ENCODE results near the gene RAD1. TPM values are rescaled to one million over a fixed set of nuclear protein-coding genes. Genes with fewer than 3 reads are reported as not detected.

Gene RAD1
- total and polyA plus RNA-seq, 2 of the 8 experiments (the other 6 are each of a cell fraction or from before 2014, with no cell fraction given), result 15.1 to 37.3 TPM

DNA sequence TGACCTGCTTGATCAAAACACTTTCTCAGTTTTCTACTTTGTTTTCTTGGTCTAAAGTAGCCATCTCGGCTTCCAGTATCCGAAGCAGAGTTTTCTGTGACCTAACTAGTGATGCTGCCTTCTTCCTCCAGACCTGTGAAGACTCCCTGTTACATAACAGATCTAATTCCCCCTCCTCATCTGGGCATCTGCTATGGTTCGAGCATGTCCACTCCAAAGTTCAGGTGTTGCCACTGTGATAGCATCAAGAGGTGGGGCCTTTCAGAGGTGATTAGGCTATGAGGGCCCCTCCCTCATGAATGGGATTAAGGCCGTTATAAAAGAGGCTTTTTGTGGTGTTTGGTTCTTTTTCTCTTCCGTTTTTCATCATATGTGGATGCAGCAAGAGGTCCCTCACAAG lies 56.1 kb downstream of the RAD1 start:
- Histone ChIP-seq H3K56ac (replicated peaks; ENCODE audit: insufficient read length, low read depth, low read length) (no peak overlapping the region), H3K4me2 (ENCODE audit: insufficient read depth in 1 of 2, low read depth in 2 of 2, low read length in 2 of 2) (no peak overlapping the region), H3K14ac (ENCODE audit: insufficient read length) (no peak overlapping the region), H2BK15ac (ENCODE audit: low read length) (no peak overlapping the region), H4K91ac (replicated peaks; ENCODE audit: insufficient read length, low read length) (no peak overlapping the region), H2AFZ (ENCODE audit: low read length) (no peak overlapping the region), H4K8ac (ENCODE audit: extremely low read depth, insufficient read depth, low read length) (no peak overlapping the region), H3K23me2 (ENCODE audit: low read depth, low read length) (no peaks in the 10 kb centered on the region; the same call in 1 of the 2 replicates), H3K23ac (ENCODE audit: insufficient read length) (no peak overlapping the region), H3K79me1 (ENCODE audit: low read depth, low read length) (no peaks in the 10 kb centered on the region), H2BK5ac (ENCODE audit: low read depth, low read length) (no peak overlapping the region), H4K5ac (ENCODE audit: insufficient read length, low read depth, low read length) (no peak overlapping the region), H3K27me3 (replicated peaks in 1 of 4; ENCODE audit: control insufficient read depth in 3 of 4, extremely low read depth in 1 of 4, insufficient read depth in 3 of 4, low read length in 3 of 4) (no peaks in the 10 kb centered on the region), H3K27ac (ENCODE audit: low read depth, low read length) (no peak overlapping the region), H4K20me1 (replicated peaks in 1 of 2; ENCODE audit: control insufficient read depth in 1 of 2, insufficient read depth in 2 of 2, low read length in 2 of 2) (no peaks in the 10 kb centered on the region), H2BK120ac (replicated peaks; ENCODE audit: low read depth, low read length) (no peak overlapping the region), H3K9ac (replicated peaks in 1 of 4; ENCODE audit: extremely low read depth in 1 of 4, low read depth in 3 of 4, low read length in 3 of 4) (no peak overlapping the region), H3K4me1 (replicated peaks in 1 of 4; ENCODE audit: control insufficient read depth in 3 of 4, insufficient read depth in 4 of 4, low read length in 3 of 4) (peaks cover 5 to 11% (median 7%) of the 10 kb centered on the region in 4 experiments), H2BK20ac (ENCODE audit: low read length) (no peak overlapping the region), H3K4ac (replicated peaks; ENCODE audit: insufficient read length, low read depth, low read length) (no peak overlapping the region), H3K4me3 (ENCODE audit: extremely low read depth in 1 of 4, insufficient read depth in 2 of 4, low read depth in 3 of 4, low read length in 4 of 4) (no peak overlapping the region), H2BK12ac (ENCODE audit: low read depth, low read length) (no peak overlapping the region), H3K36me3 (ENCODE audit: control insufficient read depth in 2 of 4, insufficient read depth in 4 of 4, low read length in 3 of 4) (no peaks in the 10 kb centered on the region), H2AK5ac (ENCODE audit: low read depth, low read length) (no peak overlapping the region), H3K18ac (ENCODE audit: extremely low read depth, low read length) (no peak overlapping the region), H3K79me2 (ENCODE audit: control insufficient read depth in 1 of 2, insufficient read depth in 2 of 2, low read length in 2 of 2) (no peaks in the 10 kb centered on the region), H3K9me3 (ENCODE audit: insufficient read depth in 2 of 2, low read depth in 1 of 2, low read length in 1 of 2) (no peaks in the 10 kb centered on the region)
- 76% methylated on average over 5 of the region's 5 CpGs; no CpG with 5 or more reads in 1 of the 2 experiments for WGBS, 2 experiments (ENCODE audit: extremely low coverage in 1 of 2, insufficient coverage in 1 of 2, insufficient read length in 1 of 2, insufficient replicate concordance in 2 of 2, low coverage in 1 of 2, low lambda C conversion rate in 2 of 2, missing lambda C conversion rate in 1 of 2)
- CTCF ChIA-PET (ENCODE audit: partially characterized antibody), result interaction anchor here (1.0 to 1.4 kb wide), 2 partner anchors 8 to 9 kb away, joined by 3 read pairs; no protein-coding TSS in a partner anchor
- POLR2A ChIA-PET (ENCODE audit: partially characterized antibody), result no interaction called here
- FAIRE-seq, result no peak
- no peak for DNase-seq (ENCODE audit: low read depth in 1 of 2, low spot score in 2 of 2)
- TF ChIP-seq, protein P1, sequence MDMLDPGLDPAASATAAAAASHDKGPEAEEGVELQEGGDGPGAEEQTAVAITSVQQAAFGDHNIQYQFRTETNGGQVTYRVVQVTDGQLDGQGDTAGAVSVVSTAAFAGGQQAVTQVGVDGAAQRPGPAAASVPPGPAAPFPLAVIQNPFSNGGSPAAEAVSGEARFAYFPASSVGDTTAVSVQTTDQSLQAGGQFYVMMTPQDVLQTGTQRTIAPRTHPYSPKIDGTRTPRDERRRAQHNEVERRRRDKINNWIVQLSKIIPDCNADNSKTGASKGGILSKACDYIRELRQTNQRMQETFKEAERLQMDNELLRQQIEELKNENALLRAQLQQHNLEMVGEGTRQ (IDR thresholded peaks at IDR 0.05; ENCODE audit: low read length), result no peak
- TF ChIP-seq CBX8 (IDR thresholded peaks at IDR 0.05; ENCODE audit: borderline replicate concordance, low read depth, low read length) (no peak), TAF1 (IDR thresholded peaks at IDR 0.05; ENCODE audit: low read depth, low read length) (no peak), GTF2F1 (IDR thresholded peaks at IDR 0.05; ENCODE audit: borderline replicate concordance, low read depth, low read length) (no peak), NRF1 (IDR thresholded peaks at IDR 0.05; ENCODE audit: low read depth, low read length) (no peak), SIRT6 (IDR thresholded peaks at IDR 0.05; ENCODE audit: low read length) (no peak), POU5F1 (IDR thresholded peaks at IDR 0.05; ENCODE audit: low read depth, low read length) (no peak)
- TF ChIP-seq, protein P2, sequence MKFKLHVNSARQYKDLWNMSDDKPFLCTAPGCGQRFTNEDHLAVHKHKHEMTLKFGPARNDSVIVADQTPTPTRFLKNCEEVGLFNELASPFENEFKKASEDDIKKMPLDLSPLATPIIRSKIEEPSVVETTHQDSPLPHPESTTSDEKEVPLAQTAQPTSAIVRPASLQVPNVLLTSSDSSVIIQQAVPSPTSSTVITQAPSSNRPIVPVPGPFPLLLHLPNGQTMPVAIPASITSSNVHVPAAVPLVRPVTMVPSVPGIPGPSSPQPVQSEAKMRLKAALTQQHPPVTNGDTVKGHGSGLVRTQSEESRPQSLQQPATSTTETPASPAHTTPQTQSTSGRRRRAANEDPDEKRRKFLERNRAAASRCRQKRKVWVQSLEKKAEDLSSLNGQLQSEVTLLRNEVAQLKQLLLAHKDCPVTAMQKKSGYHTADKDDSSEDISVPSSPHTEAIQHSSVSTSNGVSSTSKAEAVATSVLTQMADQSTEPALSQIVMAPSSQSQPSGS (IDR thresholded peaks at IDR 0.05; ENCODE audit: low read length), result no peak

Measured in H1 (cell line).